Fibroblast of lung (primary cell): ENCODE results near the gene PRRC2A.

Source experiments
- CTCF ChIP-seq, 2 donors: IDR thresholded peaks in 1 of 2; conservative IDR thresholded peaks in 1 of 2; 1 replicate in 1 of 2; 2 replicates in 1 of 2; pipeline ENCODE4 v1.5.1; 2011 to 2012; ENCODE audit warnings: low read length in 2 of 2, control low read depth in 1 of 2, inconsistent platforms in 1 of 2, low read depth in 1 of 2, mild to moderate bottlenecking in 1 of 2
- EZH2 ChIP-seq: IDR thresholded peaks from 2 replicates; pipeline ENCODE4 v1.5.1; 2012; ENCODE audit warnings: low read length, control low read depth, mild to moderate bottlenecking; ENCODE audit errors: missing control alignments

- peak; percentile 12 to 13 for TF ChIP-seq CTCF (conservative IDR thresholded peaks at IDR 0.05 in 1 of 2, IDR thresholded peaks at IDR 0.05 in 1 of 2; ENCODE audit: low read depth in 1 of 2, low read length in 2 of 2)
- no peak for TF ChIP-seq EZH2
Observed at GRCh38 chr6:31652925-31653724, 32.6 kb downstream of the PRRC2A start.
